AG09319 (cell line): ENCODE data around the gene PTBP3.
"Not testable (repeated sequence)": the region's sequence is repeated elsewhere in the genome, so short reads cannot be mapped to it uniquely, and the experiment has no call there.

Experiments
- DNase-seq: peaks from one replicate; pipeline ENCODE4 v3.0.0-alpha.2; 2010; ENCODE audit warnings: low read depth; ENCODE audit errors: extremely low read depth
- CTCF ChIP-seq: IDR thresholded peaks from 2 replicates; pipeline ENCODE4 v1.5.1; 2011; ENCODE audit warnings: low read depth, mild to moderate bottlenecking, inconsistent platforms, low read length, moderate library complexity

PTBP3 gene

GRCh38 chr9:112299514-112299913 is 33.9 kb downstream of the PTBP3 start:
- no peak for TF ChIP-seq CTCF
- DNase-seq: no peak

GRCh38 chr9:112296929-112297328 is 36.5 kb downstream of the PTBP3 start:
- DNase-seq: no peak
- TF ChIP-seq CTCF: no peak

- TF ChIP-seq CTCF: no peak
- no peak for DNase-seq
These were observed 38.2 kb downstream of the PTBP3 start for GRCh38 chr9:112295174-112295573.

GRCh38 chr9:112288029-112288428 is 45.4 kb downstream of the PTBP3 start:
- DNase-seq: no peak
- no peak for TF ChIP-seq CTCF

- DNase-seq: no peak
- no peak for TF ChIP-seq CTCF
These were observed 46.5 kb downstream of the PTBP3 start for GRCh38 chr9:112286926-112287325.

- no peak for DNase-seq
- no peak for TF ChIP-seq CTCF
These were observed 48.4 kb downstream of the PTBP3 start for GRCh38 chr9:112285056-112285455.

- no peak for DNase-seq
- no peak for TF ChIP-seq CTCF
These were observed 49.7 kb downstream of the PTBP3 start for GRCh38 chr9:112283582-112284253.

GRCh38 chr9:112282841-112283240 is 50.6 kb downstream of the PTBP3 start:
- not testable (repeated sequence) for DNase-seq
